NCI-H2029 treated with DMSO at 0.1 percent for 48 hours (cell line): ENCODE results near the gene ZNF841.
"Not testable (repeated sequence)": the region's sequence is repeated elsewhere in the genome, so short reads cannot be mapped to it uniquely, and the experiment has no call there.

Experiments used
- DNase-seq: peaks from one replicate; lab custom pipeline; 2025; lab: John Stamatoyannopoulos, UW

The ZNF841 gene

GRCh38 chr19:52066258-52066863 lies 29.2 kb downstream of the ZNF841 start:
- no peak for DNase-seq

- no peak for DNase-seq
Observed at GRCh38 chr19:52065399-52065798, 30.2 kb downstream of the ZNF841 start.

- DNase-seq = not testable (repeated sequence)
Observed at GRCh38 chr19:52056480-52056879, 39.1 kb downstream of the ZNF841 start.

GRCh38 chr19:52051736-52052135 lies 43.8 kb downstream of the ZNF841 start:
- not testable (repeated sequence) for DNase-seq

- DNase-seq = peak; percentile 82
Observed at GRCh38 chr19:52048555-52049501, 46.7 kb downstream of the ZNF841 start, which contains the start of gene ZNF432. TSS of gene ZNF432 (minus strand) at chr19:52048838. CDS start at chr19:52046868, 1,970 bp downstream.

GRCh38 chr19:52039169-52039568 lies 56.4 kb downstream of the ZNF841 start:
- DNase-seq = no peak

GRCh38 chr19:52034051-52034728 lies 61.4 kb downstream of the ZNF841 start:
- no peak for DNase-seq

- DNase-seq = no peak
Observed at GRCh38 chr19:52028780-52029123, 66.8 kb downstream of the ZNF841 start.

GRCh38 chr19:52028027-52028779 lies 67.4 kb downstream of the ZNF841 start, which contains the start of gene ZNF614:
TSS of gene ZNF614 (minus strand) at chr19:52028379. CDS start at chr19:52025745, 2,634 bp downstream.
- DNase-seq = peak; percentile 75

- not testable (repeated sequence) for DNase-seq
Observed at GRCh38 chr19:52026255-52026990, 69.1 kb downstream of the ZNF841 start.

- DNase-seq = not testable (repeated sequence)
Observed at GRCh38 chr19:52024478-52024877, 71.1 kb downstream of the ZNF841 start.

GRCh38 chr19:52022193-52022592 lies 73.4 kb downstream of the ZNF841 start:
- no peak for DNase-seq

GRCh38 chr19:52020506-52020905 lies 75.1 kb downstream of the ZNF841 start:
- DNase-seq = no peak
